ENCODE results near the gene TRPV4.

TRPV4 gene

DNA sequence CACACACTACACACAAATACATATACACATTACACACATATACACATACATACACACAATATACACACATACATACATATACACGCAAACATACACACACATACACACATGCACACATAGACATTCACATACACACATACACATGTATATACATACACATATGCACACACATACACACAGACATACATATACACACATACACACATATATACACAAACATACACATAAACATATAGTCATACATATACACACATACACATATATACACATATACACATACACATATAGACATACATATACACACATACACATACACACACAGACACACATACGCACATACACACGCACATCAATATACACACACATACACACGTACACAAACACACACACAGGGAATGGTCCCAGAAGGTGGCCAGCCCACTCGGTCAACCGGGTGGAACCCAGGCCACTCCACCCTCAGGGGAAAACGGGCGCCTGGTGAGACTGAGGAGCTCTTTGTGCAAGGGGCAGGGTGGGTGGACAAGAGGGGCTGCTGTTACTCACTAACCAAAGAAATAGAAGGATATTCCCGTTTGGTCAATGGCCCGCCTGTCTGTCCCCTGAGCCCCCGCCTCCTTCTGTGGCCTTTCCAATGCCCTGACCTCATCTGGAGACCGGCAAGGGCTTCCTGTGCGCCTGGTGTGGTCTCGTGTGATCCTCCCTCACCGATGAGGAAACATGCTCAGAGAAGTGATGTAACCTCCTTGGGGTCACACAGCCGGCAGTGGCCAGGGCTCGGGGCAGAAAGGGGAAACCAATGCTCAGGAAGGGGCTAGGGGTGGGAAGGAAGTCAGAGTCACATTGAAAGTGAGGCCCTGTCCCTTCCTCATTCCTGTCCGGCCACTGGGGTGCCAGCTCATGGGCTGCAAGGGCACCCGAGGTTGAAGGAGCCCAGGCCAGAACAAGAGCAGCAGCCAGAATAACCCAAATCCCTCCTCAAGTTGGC lies 5.3 kb downstream of the TRPV4 start:
- DNase-seq: no peak

DNA sequence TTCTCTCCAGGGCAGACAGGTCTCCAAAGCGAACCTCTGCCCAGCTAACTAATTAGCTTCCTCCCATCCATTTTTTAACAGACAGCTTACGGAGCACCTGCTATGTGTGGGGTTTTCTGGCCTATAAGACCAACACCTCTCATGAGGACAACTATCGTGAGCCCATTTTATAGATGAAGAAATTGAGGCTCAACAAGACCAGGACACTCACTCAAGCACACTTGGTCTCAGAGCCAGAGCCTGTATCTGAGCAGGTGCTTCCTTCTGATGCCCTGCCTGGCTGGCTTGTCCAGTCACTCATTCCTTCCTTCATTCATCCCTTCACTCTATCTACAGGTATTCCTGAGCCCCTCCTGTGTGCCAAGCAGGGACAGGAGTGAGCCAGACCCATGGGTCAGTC lies 6.1 kb downstream of the TRPV4 start:
- no peak for DNase-seq

DNA sequence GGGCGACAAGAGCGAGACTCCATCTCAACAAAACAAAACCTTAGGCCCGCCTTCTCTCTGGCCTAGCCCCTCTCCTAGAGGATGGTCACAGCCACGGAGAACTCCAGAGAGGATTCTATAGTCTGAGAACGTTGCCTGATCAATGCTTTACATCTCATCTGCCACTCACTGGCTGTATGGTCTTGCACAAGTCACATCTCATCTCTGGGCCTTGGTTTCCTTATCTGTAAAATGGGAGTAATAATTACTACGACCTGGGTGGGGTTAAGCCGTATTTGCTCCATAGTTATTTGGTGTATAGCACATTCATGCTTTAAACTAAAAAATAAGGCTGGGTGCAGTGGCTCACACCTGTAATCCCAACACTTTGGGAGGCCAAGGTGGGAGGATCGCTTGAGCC lies 8.5 kb downstream of the TRPV4 start:
- no peak for DNase-seq

DNA sequence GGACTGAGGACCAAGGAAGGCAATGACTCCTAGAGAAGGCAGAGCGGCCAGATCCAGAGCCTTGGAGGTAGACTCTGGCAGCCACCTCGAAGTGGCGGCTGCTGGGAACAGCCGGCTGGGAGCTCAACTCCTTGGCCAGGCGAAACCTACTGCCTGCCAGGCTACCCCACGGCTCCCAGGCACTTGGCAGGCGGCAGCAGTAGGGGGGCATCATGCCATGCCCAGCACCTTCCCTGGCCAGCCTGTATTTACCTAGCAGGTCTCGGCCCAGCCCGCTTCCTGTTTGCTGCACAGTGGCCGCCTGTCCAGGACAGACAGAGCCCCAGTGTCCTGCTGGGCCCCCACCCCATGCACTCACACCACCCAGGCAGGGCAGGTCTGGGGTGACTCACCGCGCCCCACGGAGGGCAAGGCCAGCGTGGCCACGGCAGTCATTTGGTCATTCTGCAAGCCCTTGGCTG lies 10.2 kb downstream of the TRPV4 start:
- no peak for DNase-seq

DNA sequence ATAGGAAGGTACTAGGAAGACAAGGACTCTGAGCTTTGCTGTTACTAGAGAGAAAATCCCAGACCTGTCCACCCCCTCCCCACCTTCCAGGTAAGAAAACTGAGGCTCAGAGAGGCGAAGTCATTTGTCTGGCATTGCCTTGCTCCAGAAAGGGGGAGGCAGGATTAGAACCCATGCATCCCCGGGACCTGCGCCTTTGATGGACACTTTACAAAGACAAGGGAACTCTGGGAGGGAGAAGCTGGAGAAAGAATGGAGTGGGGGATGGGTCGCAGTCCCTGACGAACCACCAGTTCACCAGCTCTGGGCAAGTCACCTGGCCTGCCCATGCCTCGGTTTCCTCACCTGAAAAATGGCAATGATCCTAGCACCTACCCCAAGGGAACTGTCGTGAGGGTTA lies 10.8 kb downstream of the TRPV4 start:
- DNase-seq: no peak

DNA sequence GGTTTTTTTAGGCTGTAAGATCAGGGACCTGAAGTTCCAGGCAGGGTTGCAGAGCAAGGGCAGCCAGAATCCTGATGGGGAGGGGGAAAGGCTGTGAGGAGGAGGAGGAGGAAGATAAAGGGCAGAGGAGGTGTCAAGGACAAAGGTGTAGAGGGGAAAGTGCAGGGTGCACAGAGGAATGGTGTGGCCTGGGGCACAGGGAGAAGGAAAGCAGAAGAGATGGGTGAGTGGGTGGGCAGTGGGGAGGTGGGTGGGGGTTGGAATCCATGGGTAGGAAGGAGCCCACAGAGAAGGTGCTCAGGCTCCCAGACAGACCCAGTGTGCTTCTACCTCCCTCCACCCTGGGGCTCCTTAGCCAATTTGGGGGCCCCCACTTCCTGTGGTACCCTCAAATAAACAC lies 11.2 kb downstream of the TRPV4 start:
- DNase-seq: no peak

DNA sequence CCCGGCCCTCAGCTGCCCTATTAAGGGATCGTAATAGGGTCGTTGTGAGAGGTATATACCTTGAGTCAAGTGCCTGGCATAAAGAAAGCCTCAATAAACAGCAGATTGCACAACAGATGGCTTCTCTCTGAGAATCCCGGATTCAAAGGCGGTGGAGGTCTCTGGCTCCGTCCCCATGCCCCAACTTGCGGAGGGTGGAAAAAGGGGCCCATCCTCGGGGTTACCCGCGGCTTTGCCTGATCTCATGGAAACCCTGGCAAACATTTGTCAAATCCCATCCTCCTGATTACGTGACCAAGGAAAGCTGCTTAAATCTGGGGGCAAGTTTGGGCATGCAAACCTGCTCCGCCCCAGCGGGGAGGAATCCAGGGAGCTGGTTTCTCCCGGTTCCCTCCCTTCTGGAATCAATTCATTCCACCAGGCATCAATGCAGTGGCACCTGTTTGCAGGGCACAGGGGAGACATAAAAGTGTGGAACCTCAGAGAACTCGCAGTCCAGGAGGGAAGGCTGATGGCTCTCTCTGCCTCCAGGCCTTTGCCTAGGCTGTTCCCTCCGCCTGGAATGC lies 12.3 kb downstream of the TRPV4 start:
- DNase-seq: no peak

DNA sequence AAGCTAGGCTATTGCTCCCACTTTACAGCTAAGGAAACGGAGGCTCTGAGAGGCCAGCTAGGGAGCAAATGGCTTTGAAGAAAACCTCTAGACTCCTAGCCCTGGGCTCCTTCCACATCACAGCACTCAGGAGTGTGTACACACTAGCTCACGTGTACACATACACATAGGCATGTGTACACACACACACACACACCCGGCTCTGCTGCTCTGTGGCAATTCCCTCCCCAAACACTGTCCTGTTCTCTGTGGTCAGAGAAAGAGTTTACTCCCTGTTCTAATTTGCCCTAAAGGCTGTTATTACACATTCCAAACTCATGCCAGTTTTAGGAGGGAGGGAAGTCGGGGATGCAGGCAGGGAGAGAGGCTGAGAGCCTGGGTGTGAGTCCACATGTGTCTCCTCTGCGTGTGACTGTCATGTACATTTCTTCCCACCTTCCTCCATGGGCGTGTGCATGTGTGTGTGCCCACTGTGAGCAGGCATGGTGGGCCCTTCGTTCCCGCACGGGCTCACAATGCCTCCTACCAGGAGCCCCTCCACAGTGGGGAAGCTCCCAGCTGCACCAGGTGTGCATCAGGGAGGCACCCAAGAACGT lies 14.2 kb downstream of the TRPV4 start:
- peak; percentile 14 for DNase-seq

DNA sequence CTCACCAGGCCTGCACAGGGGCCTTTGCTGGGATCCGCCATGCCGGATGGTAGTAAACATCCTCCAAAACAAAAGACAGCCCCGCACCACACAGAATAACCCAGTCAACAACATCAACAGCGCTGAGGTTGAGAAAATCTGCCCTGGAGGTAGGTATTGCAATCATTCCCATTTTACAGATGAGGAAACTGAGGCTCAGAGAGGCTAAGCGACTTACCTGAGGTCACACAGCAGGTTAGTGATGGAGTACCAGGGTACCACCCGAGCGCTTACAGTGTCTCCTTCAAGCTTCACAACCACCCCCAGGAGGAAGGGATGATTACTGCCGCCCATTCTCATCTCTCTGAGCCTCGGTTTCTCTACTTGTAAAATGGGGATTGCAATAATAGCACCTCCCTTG lies 14.9 kb downstream of the TRPV4 start:
- DNase-seq: no peak

DNA sequence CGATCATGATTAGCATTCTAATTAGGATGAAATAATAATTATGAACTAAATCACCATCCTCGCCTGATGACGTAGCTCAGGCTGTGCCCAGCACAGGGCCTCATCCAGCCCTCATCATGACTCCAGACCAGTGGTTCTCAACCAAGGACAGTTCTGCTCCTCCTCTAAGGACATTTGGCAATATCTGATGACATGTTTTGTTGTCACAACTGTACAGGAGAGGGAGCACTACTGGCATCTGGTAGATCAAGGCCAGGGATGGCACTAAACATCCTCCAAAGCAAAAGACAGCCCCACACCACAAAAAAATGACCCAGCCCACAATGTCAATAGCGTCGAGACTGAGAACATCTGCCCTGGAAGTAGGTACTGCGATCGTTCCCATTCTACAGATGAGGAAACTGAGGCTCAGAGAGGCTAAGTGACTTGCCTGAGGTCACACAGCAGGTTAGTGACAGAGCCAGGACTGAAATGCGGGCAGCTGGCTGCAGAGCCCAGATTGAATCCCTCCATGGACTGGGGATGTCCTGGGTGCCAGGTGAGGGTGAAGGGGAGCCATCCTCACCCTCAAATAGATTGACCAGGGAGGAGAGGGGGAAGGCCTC lies 15.5 kb downstream of the TRPV4 start:
- no peak for DNase-seq

DNA sequence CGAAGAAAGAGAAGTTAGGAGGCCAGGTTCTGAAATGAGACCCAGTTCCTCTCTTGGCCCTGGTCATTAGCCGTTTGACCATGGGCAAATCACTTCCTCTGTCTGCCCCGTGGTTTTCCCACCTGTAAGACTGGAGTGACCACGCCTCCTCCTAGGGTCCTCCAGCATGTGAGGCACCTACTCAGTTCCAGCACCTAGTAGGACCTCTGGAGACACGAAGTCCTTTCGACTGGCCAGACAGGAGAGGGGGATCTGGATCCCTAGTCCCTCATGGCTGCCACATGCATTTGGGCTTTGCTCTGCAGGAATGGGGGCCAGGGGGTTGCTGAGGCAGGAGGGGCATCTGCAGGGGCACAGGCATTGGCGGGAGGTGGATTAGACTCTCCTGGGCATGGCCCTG lies 16.3 kb downstream of the TRPV4 start:
- DNase-seq: no peak

DNA sequence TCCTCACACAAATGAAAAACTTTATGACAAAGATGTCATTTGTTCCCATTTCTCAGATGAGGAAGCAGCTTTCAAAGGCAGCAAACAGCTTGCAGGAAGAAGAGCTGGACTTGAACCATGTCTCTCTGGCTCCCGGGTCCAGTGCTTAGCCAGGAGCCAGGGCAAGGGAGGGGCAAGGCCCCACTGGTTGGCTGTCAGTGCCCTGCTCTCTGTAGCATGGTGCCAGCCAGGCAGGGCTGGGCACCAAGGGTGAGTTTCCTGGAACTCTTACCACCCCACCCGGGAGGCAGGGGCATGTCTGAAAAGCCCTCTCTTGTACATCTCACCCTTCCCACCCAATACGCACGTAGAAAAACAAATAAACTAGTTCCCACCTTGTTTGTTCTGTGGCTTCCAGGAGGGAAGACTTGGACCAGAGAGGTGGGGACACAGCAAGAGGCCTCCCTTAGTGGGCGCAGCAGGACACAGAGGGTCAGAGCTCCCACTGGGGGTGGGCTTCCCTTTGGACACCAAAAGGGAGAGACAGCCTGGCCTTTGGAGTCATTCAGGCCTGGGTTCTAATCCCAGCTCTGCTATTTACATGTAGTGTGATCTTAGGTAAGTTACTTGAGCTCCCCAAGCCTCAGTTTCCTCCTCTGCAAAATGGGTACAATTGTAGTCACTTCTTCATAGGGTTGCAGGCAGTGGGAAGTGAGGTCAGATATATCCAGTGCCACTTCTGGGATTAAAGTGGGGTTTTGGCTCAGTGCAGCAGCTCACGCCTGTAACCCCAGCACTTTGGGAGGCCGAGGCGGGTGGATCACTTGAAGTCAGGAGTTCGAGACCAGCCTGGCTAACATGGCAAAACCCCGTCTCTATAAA lies 17.2 kb downstream of the TRPV4 start:
- no peak for DNase-seq

DNA sequence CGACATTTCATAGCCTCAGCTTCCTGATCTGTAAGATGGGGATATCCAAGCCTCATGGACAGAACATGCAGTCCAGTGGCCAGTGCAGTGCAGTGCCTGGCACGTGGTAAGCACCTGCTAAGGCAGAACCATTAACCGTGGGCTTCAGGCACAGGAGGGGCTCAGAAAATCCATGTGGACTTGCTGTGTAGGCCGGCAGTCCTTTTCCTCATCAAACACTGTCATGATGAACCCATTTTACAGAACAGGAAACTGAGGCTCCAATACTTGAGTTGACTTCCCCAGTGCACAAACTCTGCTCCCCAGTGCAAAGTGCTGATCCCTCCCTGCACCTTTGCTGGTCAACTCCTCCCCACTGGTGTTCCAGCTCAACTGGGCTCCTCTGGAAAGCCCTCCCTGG lies 18.0 kb downstream of the TRPV4 start:
- DNase-seq: no peak

DNA sequence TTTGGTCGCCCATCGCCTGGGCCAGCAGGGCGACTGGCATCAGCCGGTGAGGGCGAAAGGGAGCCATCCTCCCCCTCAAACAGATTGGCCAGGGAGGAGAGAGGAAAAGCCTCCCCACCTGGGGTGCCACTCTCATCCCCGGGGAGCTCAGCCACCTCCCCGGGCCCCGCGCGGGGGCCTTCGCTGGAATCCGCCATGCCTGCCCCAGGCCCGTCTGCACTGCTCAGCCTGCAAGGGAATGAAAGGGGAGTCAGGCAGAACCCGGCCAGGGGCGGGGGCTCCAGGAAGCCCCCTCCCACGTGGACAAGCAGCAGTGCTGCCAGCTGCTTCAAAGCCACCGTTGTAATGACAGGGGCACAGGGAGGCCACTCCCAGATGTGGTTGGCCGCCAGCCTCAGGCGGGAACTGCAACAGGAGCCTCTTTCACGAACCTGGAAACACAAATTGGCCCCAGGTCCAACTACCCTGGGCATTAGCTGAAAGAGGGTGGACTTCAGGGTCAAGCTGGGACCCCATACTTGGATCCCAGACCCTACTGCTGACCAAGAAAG lies 18.5 kb downstream of the TRPV4 start:
- no peak for DNase-seq

DNA sequence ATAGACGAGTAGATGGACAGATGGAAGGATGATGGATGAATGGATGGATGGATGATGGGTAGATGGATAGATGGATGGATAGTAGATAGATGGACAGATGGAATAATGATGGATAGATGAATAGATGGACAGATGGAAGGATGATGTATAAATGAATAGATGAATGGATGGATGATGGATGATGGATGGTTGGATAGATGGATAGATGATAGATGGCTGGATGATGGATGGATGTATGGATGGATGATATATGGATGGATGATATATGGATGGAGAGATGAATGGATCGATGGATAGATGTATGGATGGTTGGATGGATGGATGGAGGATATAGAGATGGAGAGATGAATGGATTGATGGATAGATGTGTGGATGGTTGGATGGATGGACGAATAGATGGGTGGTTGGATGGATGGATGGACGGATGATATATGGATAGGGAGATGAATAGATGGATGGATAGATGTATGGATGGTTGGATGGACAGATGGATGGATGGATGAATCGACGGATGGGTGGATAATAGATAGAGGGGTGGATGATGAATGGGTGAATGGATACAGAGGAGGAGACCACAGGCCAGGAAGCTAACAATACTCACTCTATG lies 19.3 kb downstream of the TRPV4 start:
- no peak for DNase-seq

DNA sequence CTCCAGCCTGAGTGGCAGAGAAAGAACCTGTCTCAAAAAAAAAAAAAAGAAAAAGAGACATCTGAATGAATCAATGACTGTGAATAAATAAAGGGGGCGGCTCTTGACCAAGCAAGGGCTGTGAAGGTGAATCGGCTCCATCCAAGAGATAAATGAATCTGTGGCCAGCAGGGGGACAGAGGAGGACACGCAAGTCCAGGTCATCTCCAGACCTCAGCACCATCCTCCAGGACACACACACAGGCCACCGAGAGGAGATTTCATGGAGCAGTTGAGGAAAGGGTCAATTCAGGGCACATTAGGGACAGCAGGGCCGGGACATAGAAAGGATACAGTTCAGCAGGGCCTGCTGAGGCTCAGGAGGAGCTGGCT lies 21.6 kb downstream of the TRPV4 start:
- DNase-seq: no peak

DNA sequence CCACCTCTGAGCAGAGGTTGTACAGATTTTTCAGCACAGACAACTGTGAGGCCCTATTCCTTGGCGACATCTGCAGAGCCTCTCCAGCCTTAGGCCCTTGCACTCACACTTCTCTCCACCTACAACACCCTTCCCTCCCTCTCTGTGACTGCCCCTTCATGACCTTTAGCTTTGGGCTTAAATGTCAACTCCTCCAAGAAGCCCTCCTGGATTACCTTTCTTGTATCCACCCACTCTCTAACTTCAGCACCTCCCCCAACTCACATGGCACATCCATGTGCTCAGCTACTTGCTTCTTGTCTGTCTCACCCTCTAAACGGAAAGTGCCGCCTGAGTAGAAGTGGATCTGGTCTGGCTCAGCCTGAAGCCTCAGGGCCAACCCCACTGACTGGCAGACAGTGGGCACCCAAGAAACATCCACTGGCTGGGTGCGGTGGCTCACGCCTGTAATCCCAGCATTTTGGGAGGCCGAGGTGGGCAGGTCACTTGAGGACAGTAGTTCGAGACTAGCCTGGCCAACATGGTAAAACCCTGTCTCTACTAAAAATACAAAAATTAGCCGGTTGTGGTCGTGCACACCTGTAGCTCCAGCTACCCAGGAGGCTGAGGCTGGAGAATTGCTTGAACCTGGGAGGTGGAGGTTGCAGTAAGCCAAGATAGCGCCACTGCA lies 22.1 kb downstream of the TRPV4 start:
- no peak for DNase-seq

DNA sequence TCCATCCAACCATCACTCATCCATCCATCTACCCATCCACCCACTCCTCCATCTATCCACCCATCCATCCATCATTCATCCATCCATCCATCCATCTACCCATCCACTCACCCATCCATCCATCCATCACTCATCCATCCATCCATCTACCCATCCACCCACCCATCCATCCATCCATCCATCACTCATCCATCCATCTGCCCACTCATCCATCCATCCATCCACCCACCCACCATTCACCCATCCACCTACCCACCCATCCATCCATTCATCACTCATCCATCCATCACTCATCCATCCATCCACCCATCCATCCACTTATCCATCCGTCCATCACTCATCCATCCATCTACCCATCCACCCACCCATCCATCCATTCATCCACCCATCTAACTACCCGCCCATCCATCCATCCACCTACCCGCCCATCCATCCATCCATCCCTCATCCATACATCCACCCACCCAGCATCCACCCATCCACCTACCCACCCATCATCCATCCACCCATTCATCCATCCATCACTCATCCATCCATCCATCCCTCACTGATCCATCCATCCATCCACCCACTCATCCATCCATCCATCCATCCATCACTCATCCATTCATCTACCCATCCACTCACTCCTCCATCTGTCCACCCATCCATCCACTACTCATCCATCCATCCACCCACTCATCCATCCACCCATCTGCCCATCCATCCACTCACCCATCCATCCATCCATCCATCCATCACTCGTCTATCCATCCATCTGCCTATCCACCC lies 24.1 kb downstream of the TRPV4 start:
- no peak for DNase-seq

DNA sequence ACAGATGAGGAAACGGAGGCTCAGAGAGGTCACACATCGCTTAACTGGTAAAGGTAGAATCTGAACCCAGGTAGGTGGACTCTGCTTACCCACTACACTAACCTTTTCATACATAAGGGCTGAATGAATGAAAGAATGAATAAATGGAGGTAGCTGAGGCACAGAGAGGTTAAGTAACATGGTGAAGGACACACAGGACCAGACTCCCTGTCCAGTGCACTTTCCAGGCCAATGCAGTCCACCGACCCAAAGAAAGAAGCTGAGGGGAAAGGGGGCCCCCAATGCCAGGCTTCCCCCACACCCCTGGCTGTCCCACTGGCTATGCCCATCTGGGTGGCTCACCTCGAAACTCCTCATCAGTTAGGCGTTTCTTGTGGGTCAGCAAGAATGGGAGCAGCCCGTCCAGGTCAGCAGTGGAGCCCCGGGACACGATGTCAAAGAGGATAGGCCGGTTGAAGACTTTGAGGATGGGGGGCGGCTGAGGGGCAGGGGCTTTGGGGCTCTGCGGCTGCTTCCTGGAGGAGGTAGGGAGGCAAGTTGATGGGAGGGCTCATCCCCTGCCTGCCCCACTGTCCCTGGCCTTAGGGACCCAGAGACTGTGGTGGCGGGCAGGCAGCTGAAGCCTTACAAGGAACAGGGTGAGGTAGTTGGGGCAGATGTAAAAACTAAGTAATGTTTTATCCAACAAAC lies 25.1 kb downstream of the TRPV4 start:
- DNase-seq: no peak

Measured in HCEC 1CT (cell line).